ENCODE measurements around the gene ZNF827. TPM values are rescaled to one million over a fixed set of nuclear protein-coding genes. Genes with fewer than 3 reads are reported as not detected.

ZNF827 gene
- total RNA-seq, 1 experiment from 2014 or later: 22.4 TPM

GRCh38 chr4:145928748-145929147 lies 9.9 kb downstream of the ZNF827 start:
- H3K4me1 ChIP-seq (replicated peaks; ENCODE audit: insufficient read depth): no peaks in the 10 kb centered on the region
- no peaks in the 10 kb centered on the region for H3K27me3 ChIP-seq (ENCODE audit: insufficient read depth, low read depth)
- peaks cover 27% of the 10 kb centered on the region for H3K79me2 ChIP-seq (ENCODE audit: low read depth)
- BruUV-seq (replicated peaks): no TSS peak
- intact Hi-C loops (cut with micrococcal nuclease; ENCODE audit: unreplicated experiment): no loop called here
- H3K9me2 ChIP-seq (ENCODE audit: insufficient read depth): no peaks in the 10 kb centered on the region
- H2AFZ ChIP-seq: no peak overlapping the region
- no peaks in the 10 kb centered on the region for H3K9me3 ChIP-seq (ENCODE audit: insufficient read depth, low read depth)
- no peak overlapping the region for H3K4me3 ChIP-seq
- no peaks in the 10 kb centered on the region for H3K36me3 ChIP-seq (ENCODE audit: low read depth)
- H4K20me1 ChIP-seq (ENCODE audit: insufficient read depth): no peaks in the 10 kb centered on the region
- H3F3A ChIP-seq (ENCODE audit: insufficient read depth, low read depth): no peaks in the 10 kb centered on the region
- H3K4me2 ChIP-seq: no peak overlapping the region
- no peak for DNase-seq
- CTCF ChIA-PET: interaction anchor here (0.6 kb wide), 1 partner anchor 73 kb away, joined by 3 read pairs; no protein-coding TSS in a partner anchor
- no peak overlapping the region for H3K27ac ChIP-seq
- POLR2A ChIA-PET (ENCODE audit: unreplicated experiment): no interaction called here
- TF ChIP-seq EZH2 (IDR thresholded peaks at IDR 0.05; ENCODE audit: low read depth): no peak
- no peak for TF ChIP-seq CTCF (conservative IDR thresholded peaks at IDR 0.05)

GRCh38 chr4:145927030-145927429 lies 11.6 kb downstream of the ZNF827 start:
- Histone ChIP-seq H4K20me1 (ENCODE audit: insufficient read depth) (no peaks in the 10 kb centered on the region), H3K9me2 (ENCODE audit: insufficient read depth) (no peaks in the 10 kb centered on the region), H3K4me1 (replicated peaks; ENCODE audit: insufficient read depth) (no peaks in the 10 kb centered on the region), H3K9me3 (ENCODE audit: insufficient read depth, low read depth) (no peaks in the 10 kb centered on the region), H3K27me3 (ENCODE audit: insufficient read depth, low read depth) (no peaks in the 10 kb centered on the region), H3K4me2 (no peak overlapping the region), H3K79me2 (ENCODE audit: low read depth) (peaks cover 12% of the 10 kb centered on the region; the same call in 1 of the 2 replicates), H3K36me3 (ENCODE audit: low read depth) (no peaks in the 10 kb centered on the region), H3K27ac (no peak overlapping the region), H3F3A (ENCODE audit: insufficient read depth, low read depth) (no peaks in the 10 kb centered on the region), H3K4me3 (no peak overlapping the region), H2AFZ (no peak overlapping the region)
- TF ChIP-seq CTCF (conservative IDR thresholded peaks at IDR 0.05) (no peak), EZH2 (IDR thresholded peaks at IDR 0.05; ENCODE audit: low read depth) (no peak)
- intact Hi-C loops (cut with micrococcal nuclease; ENCODE audit: unreplicated experiment): no loop called here
- ChIA-PET POLR2A (ENCODE audit: unreplicated experiment) (no interaction called here), CTCF (no interaction called here)
- BruUV-seq (replicated peaks): no TSS peak
- DNase-seq: no peak

GRCh38 chr4:145921231-145921630 lies 17.4 kb downstream of the ZNF827 start:
- H3K36me3 ChIP-seq (ENCODE audit: low read depth): no peaks in the 10 kb centered on the region
- no peak for DNase-seq
- H3K4me2 ChIP-seq: no peak overlapping the region
- no peaks in the 10 kb centered on the region for H3K4me1 ChIP-seq (replicated peaks; ENCODE audit: insufficient read depth)
- no peak overlapping the region for H2AFZ ChIP-seq
- no peaks in the 10 kb centered on the region for H3K9me3 ChIP-seq (ENCODE audit: insufficient read depth, low read depth)
- ChIA-PET POLR2A (ENCODE audit: unreplicated experiment) (no interaction called here), CTCF (no interaction called here)
- H3K79me2 ChIP-seq (ENCODE audit: low read depth): no peaks in the 10 kb centered on the region
- H3K27ac ChIP-seq: no peak overlapping the region
- no peaks in the 10 kb centered on the region for H4K20me1 ChIP-seq (ENCODE audit: insufficient read depth)
- no peaks in the 10 kb centered on the region for H3K9me2 ChIP-seq (ENCODE audit: insufficient read depth)
- TF ChIP-seq EZH2 (IDR thresholded peaks at IDR 0.05; ENCODE audit: low read depth) (no peak), CTCF (conservative IDR thresholded peaks at IDR 0.05) (no peak)
- H3K4me3 ChIP-seq: no peak overlapping the region
- H3F3A ChIP-seq (ENCODE audit: insufficient read depth, low read depth): no peaks in the 10 kb centered on the region
- no TSS peak for BruUV-seq (replicated peaks)
- intact Hi-C loops (cut with micrococcal nuclease; ENCODE audit: unreplicated experiment): no loop called here
- H3K27me3 ChIP-seq (ENCODE audit: insufficient read depth, low read depth): no peaks in the 10 kb centered on the region
